ENCODE data around the gene ZNF79. TPM values are rescaled to one million over a fixed set of nuclear protein-coding genes. Genes with fewer than 3 reads are reported as not detected.

The ZNF79 gene
- total RNA-seq, 2 donors from 2014 or later: 8.3 to 10.3 TPM

DNA sequence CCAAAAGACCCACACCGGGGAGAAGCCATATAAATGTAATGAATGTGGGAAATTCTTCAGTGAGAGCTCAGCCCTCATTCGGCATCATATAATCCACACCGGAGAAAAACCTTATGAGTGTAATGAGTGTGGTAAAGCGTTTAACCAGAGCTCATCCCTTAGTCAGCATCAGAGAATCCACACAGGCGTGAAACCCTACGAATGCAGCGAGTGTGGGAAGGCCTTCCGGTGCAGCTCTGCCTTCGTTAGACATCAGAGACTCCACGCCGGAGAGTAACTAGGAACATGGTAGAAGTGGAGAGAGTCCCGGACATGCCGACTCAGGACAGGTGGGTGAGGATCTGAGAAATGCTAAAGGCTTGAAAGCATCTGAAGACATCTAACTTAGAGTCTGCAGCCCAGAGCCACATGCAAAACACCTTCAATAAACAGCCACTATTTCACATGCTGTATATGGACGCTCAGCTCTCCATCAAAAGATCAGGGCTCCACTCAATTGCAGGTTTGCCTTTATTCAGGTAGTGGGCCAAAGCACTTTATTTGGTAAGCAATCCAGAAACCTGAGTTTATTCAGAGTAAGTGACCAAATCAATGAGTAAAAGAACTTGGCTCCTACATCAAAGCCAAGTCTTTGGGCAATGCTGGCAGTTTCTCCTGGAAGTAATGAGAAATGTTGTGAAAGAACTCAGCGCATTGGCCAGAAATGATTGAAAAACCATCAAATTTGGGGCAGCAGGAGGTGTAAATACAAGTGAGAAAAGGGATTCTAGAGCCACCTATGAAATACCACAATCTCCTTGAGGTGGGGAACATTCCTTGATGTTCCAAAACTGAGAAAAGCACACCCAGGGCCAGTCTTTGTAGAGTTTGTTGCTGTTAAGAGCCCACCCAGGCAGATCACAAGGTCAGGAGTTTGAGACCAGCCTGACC is 21.0 kb downstream of the ZNF79 start:
- peaks cover 50 to 83% of the 10 kb centered on the region in 2 donors for H3K36me3 Mint-ChIP-seq
- peak overlapping the region; percentile 94 to 98 for H3K27ac Mint-ChIP-seq
- no peak for ATAC-seq

DNA sequence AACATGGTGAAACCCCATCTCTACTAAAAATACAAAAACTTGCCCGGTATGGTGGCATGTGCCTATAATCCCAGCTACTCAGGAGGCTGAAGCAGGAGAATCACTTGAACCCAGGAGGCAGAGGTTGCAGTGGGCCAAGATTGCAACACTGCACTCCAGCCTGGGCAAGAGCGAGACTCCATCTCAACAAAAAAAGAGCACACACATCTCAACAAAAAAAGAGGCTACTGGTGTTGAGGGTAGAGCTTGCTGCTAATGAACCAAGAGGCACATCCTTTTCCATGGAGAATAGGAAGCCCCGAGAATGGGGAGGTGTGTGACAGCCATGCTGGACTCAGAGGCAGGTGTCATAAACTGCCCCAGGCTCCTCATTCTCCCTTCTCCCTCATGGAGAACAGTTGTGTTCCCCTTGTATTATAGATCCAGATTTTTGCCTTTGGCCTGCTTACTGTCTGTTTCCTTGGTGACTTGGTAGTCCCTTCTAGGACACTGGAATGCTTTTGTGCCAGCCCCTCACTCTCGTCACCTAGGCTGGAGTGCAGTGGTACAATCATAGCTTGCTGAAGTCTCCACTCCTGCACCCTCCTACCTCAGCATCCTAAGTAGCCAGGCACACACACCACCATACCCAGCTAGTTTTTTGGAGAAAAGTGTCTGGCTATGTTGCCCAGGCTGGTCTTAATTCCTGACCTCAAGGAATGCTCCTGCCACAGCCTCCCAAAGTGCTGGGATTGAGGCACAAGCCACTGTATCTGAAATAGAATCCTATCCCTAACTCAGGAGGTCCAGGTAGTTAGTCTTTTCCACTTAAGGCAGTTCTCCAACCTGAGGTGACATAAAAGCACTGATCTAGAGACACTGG is 21.9 kb downstream of the ZNF79 start:
- H3K36me3 Mint-ChIP-seq: peaks cover 54 to 83% of the 10 kb centered on the region in 2 donors
- DNase-seq (ENCODE audit: low spot score in 2 of 2): no peak
- H3K9me3 Mint-ChIP-seq: peaks cover 0 to 12% of the 10 kb centered on the region in 2 donors
- H3K27ac Mint-ChIP-seq: peak overlapping the region; percentile 92 to 98
- no peak for ATAC-seq

More for the DNA sequence above, 21.0 kb downstream of the ZNF79 start:
- no peak for DNase-seq (ENCODE audit: low spot score in 2 of 2)
- H3K9me3 Mint-ChIP-seq: peaks cover 0 to 12% of the 10 kb centered on the region in 2 donors

DNA sequence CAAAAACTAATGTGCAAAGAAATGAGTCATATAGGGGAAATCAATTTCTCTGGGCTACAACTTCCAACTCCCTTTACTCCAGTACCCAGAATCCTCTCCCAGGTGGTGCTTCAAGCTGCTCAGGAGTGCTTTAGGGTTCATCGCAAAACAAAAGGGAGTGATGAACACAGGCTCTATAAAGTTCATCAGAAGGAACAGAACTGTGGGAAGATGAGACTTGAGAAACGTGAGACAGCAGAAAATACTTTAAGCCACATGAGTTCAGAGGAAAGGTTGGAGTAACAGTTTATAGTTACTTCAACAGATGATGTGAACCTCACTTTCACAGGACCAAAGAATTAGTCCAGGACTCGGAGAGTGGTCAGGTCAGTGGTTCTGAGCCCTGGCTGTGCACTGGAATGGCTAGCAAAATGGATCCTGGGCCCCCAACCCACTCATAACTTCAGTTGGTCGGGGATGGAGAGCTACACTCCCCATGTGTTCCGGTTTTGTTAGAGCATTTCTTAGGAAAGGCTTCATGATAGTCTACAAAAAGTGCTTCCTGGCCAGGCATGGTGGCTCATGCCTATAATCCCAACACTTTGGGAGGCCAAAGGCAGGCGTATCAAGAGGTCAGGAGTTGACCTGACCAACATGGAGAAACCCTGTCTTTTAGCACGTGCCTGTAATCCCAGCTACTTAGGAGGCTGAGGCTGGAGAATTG is 22.7 kb downstream of the ZNF79 start:
- DNase-seq (ENCODE audit: low spot score in 2 of 2) (no peak), ATAC-seq (no peak)
- peaks cover 0 to 12% of the 10 kb centered on the region in 2 donors for H3K9me3 Mint-ChIP-seq
- peaks cover 60 to 83% of the 10 kb centered on the region in 2 donors for H3K36me3 Mint-ChIP-seq
- H3K27ac Mint-ChIP-seq: peak overlapping the region; percentile 94 to 98

DNA sequence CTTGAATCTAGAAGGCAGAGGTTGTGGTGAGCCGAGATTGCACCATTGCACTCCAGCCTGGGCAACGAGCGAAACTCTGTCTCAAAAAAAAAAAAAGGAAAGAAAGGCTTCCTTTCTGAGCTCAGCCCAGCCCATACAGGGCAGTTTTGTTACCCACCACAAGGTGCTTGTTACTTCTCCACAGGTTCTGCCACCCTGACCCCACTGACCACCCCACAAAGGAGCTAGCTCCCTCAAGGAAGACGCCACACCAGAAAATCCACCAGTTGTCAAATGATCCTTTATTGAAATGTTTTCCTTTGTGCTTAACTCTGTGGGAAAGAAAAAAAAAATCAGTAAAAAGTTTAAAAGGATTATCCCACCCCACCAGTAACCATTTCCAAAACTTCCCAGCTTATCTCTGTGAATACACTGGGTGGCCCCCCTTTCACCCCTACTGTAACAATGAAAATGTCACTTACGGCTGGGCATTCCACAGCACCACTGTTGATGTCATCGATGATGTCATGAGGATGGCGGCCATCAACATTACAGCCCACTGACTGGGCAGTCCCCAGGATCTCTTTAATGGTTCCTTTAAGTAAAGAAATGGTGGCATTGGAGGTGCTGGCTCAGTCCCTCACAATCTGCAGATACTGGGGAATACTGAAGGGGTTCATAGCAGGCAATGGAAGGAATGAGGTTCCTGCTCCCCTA is 23.4 kb downstream of the ZNF79 start:
- Mint-ChIP-seq H3K27ac (peak overlapping the region; percentile 94 to 98), H3K36me3 (peaks cover 60 to 83% of the 10 kb centered on the region in 2 donors), H3K9me3 (peaks cover 0 to 12% of the 10 kb centered on the region in 2 donors)
- no peak for DNase-seq (ENCODE audit: low spot score in 2 of 2)
- no peak for ATAC-seq

DNA sequence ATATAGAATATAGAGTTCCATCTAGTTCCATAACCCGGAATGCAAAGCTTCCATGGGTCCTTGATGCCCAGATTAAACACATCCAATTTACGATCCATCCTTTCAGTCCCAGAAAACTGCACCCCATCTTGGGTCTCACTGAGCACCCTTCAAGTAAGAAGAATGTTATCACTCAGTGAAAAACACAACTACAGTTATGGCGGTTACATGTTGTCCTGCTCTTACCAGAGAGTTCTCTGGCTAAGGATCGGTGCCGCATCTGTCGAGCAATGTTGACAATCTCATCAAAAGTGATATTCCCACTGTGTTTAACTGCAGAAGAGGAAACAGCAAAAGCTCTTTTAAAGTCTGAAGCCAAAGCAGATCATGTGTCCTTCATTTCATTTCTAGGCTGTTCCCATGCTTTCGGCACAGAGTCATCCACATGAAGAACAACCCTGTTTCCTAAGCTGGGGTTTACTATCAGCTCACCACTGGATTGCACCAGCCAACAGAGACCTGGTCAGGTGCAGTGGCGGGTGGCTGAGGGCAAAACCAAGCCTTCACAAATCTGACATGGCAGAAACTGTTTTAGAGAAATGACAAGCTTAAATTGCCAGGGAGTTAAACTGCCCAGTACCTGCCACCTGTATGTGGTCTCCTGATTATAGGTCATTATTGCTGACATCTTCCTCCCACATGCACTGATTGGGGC is 24.1 kb downstream of the ZNF79 start:
- H3K9me3 Mint-ChIP-seq: peaks cover 0 to 12% of the 10 kb centered on the region in 2 donors
- H3K27ac Mint-ChIP-seq: peak overlapping the region; percentile 98 to 100
- no peak for ATAC-seq
- DNase-seq (ENCODE audit: low spot score in 2 of 2): no peak
- H3K36me3 Mint-ChIP-seq: peaks cover 60 to 82% of the 10 kb centered on the region in 2 donors

DNA sequence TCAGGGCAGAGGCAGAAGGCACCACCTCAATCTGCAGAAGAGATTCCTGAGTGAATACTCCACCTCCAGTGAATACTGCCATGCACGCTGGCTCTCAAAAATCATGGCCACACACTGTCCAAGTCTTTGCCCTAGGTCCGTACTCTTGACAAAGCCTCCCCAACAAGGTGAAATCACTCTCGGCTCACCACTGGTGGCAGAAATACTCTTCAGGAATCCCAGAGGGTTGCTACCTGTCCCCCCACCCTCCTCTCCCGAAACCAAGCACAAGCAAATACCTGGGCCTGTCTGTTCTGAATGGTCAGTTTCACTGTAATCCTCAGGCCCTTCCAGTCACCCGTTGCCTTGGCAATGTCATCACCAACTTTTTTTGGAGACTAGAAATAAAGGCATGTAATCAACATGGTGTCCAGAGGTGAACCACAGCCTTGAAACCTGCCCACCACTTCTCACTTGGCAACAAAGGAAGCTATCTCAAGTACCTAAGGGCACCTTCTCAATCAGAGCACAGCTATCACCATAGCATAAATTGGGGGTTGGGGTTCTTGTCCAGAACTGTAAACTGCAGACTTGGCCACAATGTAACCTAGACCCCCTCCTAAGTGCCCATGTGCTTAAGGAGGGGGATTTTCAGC is 25.3 kb downstream of the ZNF79 start:
- ATAC-seq (no peak), DNase-seq (ENCODE audit: low spot score in 2 of 2) (no peak)
- Mint-ChIP-seq H3K27ac (peak overlapping the region; percentile 98 to 100), H3K36me3 (peaks cover 55 to 71% of the 10 kb centered on the region in 2 donors), H3K9me3 (peaks cover 0 to 6% of the 10 kb centered on the region in 2 donors)

DNA sequence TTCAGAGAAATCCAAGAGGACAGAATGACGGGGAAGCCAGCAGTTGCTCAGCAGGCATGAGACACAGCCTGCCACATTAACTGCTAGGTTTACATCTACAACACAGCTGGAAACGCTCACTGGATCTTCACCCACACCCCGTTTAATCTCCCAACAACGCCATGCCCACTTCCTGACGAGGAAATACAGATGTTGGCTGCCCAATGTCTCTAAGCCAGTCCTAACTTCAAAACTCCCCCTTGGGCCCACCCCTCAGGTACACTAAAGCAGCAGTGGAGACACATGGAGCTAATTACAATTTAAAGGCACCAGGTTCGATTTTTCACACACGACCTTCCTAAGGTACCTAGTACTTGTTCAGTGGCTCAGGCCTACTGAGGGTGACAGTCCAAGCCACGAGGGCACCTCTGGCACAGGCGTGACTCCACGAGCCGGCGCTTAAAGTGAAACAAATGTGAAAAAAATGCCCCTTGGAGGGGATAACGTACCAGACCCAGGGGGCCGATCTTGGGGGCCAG is 26.1 kb downstream of the ZNF79 start:
- DNase-seq (ENCODE audit: low spot score in 2 of 2): no peak
- peaks cover 46 to 62% of the 10 kb centered on the region in 2 donors for H3K36me3 Mint-ChIP-seq
- H3K27ac Mint-ChIP-seq: peak overlapping the region; percentile 98 to 100
- ATAC-seq: peak in 1 of 2 donors; percentile 6
- no peaks in the 10 kb centered on the region for H3K9me3 Mint-ChIP-seq

DNA sequence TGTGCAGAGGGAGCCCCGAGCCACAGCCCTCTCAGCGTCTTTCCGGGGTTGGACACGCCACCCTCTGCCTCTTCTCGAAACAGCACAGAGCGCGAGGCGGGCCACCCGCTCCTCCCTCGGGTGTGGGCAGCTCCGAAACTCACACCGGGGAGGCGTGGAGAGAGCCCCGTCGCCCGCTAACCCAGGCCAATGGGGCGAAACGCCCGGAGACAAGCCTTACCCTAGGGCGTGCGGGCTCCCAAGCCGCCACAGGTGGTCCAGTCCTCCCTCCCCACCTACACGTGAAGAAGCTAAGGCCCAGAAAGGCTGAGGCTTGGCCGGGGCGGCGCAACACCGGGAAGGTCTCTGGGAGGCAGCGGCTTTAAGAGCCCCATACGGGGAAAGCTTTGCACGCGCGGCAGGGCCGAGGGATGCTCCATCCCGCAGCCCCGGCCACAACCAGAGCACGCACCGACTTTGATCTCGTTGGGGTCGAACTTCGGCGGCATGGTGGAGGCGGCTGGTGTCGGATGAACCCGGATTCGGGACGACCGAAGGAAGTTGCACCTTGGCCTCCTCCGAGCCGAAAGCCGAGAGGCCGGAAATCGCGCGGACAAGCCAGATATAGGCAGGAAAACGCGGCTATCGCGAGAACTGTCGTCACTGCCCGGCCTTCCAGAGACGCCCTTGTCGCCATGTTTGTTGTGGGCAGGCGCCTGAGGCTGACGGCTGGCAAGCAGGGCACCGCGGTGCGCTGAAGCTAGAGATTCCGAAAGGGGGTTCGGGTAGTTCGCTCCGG is 26.8 kb downstream of the ZNF79 start, which contains the start of the genes LRSAM1 and RPL12:
LRSAM1 (plus strand) TSS at position 681 of the 778 bp plus-strand sequence. CDS start 3,018 bp downstream, outside the sequence.
RPL12 (minus strand) TSS at position 577 of the 778 bp plus-strand sequence; CDS start at position 488, 89 bp downstream.
- H3K36me3 Mint-ChIP-seq: peaks cover 45 to 62% of the 10 kb centered on the region in 2 donors
- DNase-seq (ENCODE audit: low spot score in 2 of 2): peak; percentile 97 to 100
- peak within 1 kb of the TSS; percentile 98 to 100 for H3K27ac Mint-ChIP-seq
- H3K9me3 Mint-ChIP-seq: no peaks in the 10 kb centered on the region
- ATAC-seq: peak; percentile 70 to 75

DNA sequence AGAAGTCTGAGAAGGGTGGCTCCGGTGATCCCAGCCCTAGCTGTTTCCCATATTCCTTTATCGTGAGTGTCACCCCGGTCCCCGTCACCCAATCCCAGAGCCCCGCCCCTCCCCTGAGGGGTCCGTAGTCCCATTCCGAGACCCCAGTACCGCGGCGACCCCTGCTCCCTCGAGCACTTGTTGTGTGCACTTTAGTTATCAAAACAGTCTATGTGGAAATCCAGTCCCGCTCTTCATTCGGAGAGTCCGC is 27.4 kb downstream of the ZNF79 start:
- H3K36me3 Mint-ChIP-seq: peaks cover 45 to 57% of the 10 kb centered on the region in 2 donors

DNA sequence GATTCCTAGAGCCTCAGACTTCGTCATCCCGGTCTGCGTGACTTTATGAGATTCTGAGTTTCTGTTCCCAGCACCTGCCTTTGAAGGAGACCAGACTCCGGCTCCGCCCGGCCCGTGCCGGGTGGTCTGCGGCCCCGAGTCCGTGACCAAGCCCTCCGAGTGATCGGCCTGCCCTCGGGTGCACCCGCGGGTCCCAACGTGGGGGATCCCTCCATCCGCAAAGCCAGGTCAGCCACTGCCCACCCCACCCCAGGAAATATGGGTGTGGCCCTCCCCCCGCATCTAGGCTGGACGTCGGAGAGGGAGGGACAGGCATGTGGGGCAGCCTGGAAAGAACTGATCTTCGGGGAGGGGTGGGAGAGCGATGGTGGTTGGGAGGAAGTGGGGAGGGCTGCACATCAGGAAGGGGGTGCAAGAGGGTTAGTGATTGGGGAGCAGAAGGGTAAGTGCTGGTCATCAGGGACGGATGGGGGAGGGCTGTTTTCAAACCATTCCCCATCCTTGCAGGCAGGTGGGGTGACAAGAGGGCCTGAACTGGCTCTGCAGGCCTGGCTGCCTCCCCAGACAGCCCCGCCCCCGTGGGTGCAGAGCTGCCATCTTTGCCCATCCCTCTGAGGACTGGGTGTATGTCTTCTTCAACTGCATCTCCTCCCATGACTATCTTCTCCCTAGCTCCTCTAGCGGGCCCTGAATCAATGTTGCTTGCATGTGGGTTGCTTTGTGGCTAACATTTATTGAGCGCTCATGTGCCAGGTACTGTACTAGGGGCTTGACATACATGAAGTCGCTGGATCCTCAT is 27.9 kb downstream of the ZNF79 start:
- peak; percentile 27 to 35 for ATAC-seq
- DNase-seq (ENCODE audit: low spot score in 2 of 2): peak; percentile 59 to 63
- Mint-ChIP-seq H3K36me3 (peaks cover 48 to 52% of the 10 kb centered on the region in 2 donors), H3K9me3 (no peaks in the 10 kb centered on the region), H3K27ac (peak overlapping the region; percentile 98 to 100)

More for the DNA sequence above, 27.4 kb downstream of the ZNF79 start:
- peak overlapping the region; percentile 98 to 100 for H3K27ac Mint-ChIP-seq
- DNase-seq (ENCODE audit: low spot score in 2 of 2): no peak
- ATAC-seq: peak in 1 of 2 donors; percentile 13
- H3K9me3 Mint-ChIP-seq: no peaks in the 10 kb centered on the region

DNA sequence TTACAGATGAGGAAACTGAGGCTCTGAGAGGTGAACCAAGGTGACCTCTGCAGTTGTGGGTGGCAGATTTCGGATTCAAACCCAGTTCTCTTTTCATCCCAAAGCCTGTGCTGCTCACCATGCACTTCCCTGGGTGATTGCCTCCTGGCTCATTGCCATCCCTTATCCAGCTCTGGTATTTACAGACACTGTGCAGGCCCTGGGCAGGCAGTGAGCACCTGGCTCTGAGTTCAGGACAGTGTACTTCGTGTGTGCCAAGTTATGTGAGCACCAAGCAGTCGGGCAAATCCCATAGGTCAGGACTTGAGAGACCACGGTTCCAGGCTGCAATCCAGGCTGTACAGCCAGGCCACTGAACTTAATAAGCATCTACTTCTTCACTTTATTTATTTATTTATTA is 28.5 kb downstream of the ZNF79 start:
- Mint-ChIP-seq H3K36me3 (peaks cover 46 to 48% of the 10 kb centered on the region in 2 donors), H3K27ac (peak overlapping the region; percentile 85 to 98), H3K9me3 (no peaks in the 10 kb centered on the region)
- ATAC-seq (no peak), DNase-seq (ENCODE audit: low spot score in 2 of 2) (no peak)

DNA sequence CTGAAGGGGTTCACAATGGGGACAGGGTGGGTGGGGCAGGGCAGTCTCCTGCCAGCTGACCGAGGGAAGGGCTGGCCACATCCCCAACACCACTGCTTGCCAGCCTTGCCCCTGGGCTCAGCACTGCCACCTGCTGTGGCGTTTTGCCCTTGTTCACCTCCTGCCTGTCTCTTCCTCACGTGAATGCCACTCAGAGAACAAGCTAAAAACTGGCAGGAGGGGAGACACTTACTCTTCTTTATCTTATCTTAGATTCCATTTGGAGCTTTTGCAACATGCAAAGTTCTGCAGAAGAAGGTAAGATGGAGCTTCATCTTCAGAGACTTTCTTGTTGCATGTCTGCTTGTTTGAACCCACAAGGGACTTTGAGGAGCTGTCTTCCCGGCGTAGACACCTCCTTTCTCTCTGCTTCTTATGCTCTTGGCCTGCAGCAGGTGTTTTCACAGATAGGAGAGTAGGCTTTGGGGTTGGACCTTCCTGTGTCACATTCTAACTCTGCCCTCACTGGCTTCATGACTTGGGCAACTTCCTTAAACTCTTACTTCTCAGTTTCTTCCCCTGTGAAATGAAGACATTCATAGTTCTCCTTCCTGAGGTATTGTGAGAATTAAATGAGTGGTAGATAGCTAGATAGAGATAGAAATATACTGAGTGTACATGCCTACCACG is 31.3 kb downstream of the ZNF79 start:
- DNase-seq (ENCODE audit: low spot score in 2 of 2): peak in 1 of 2 donors; percentile 42
- Mint-ChIP-seq H3K27ac (no peak overlapping the region), H3K9me3 (no peaks in the 10 kb centered on the region), H3K36me3 (peaks cover 18 to 21% of the 10 kb centered on the region in 2 donors)
- ATAC-seq: no peak

Data from activated naive CD4-positive, alpha-beta T cell treated with anti-CD3 and anti-CD28 coated beads, Interleukin-2, amount 50 U/mL, for 72 hours (primary cell).